Chondrocyte (in vitro differentiated cells): ENCODE data around the gene GJA10. TPM values are rescaled to one million over a fixed set of nuclear protein-coding genes. Genes with fewer than 3 reads are reported as not detected.

Experiments used
- DNase-seq: peaks from one replicate; pipeline ENCODE4 v3.0.0; 2021; ENCODE audit warnings: mixed read lengths, low spot score
- H3K27ac Mint-ChIP-seq: one replicate; pipeline ENCODE4 v1.8.0; 2021; ENCODE audit warnings: mild to moderate bottlenecking, moderate library complexity, mixed read lengths; ENCODE audit not compliant: unreplicated experiment
- H3K27me3 Mint-ChIP-seq: 2 replicates; pipeline ENCODE4 v1.8.0; 2021; ENCODE audit warnings: low read depth, mixed read lengths
- H3K36me3 Mint-ChIP-seq: 2 replicates; pipeline ENCODE4 v1.8.0; 2021; ENCODE audit warnings: low read depth, mixed read lengths
- H3K4me1 Mint-ChIP-seq: 2 replicates; pipeline ENCODE4 v1.8.0; 2021; ENCODE audit warnings: low read depth, mild to moderate bottlenecking, mixed read lengths
- H3K4me3 Mint-ChIP-seq: one replicate; pipeline ENCODE4 v1.8.0; 2021; ENCODE audit warnings: mild to moderate bottlenecking, moderate library complexity, mixed read lengths; ENCODE audit not compliant: unreplicated experiment
- H3K9me3 Mint-ChIP-seq: 2 replicates; pipeline ENCODE4 v1.8.0; 2021; ENCODE audit warnings: low read depth, mixed read lengths
- total RNA-seq: library from RNA; stranded (reverse); gene quantifications from 3 replicates; pipeline ENCODE4 v1.2.1, GENCODE V29; 2021
- TF ChIP-seq, protein P1 (sequence below): fragments of 200-600 bp; sonication (generic); IDR thresholded peaks from 2 replicates; pipeline ENCODE4 v1.5.0; 2021; ENCODE audit warnings: antibody characterized with exemption, mild to moderate bottlenecking, moderate library complexity

Gene GJA10
- total RNA-seq, 1 donor from 2014 or later, result not detected

DNA sequence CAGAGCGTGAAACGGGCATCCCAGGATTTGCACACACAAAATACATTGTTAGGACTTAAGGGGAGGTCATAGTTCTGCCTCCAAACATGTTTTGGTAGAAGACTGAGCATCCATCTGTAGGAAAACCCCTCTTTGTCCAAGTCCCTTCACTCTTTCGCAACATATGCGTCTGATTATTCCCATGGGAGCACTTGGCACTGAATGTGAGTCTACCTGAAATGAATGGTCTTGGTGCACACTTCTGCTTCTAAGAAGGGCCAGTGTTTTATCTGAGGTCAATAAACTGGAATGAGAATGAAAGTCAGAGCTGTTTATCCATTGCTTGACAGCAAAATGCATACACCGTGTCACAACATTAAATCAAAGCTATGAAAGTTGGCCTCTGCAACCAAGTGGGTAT, 33.0 kb downstream of the GJA10 start:
- H3K36me3 Mint-ChIP-seq, result peaks cover 5% of the 10 kb centered on the region
- DNase-seq, result no peak
- H3K9me3 Mint-ChIP-seq, result no peaks in the 10 kb centered on the region
- H3K4me3 Mint-ChIP-seq, result no peak overlapping the region
- no peak overlapping the region for H3K27ac Mint-ChIP-seq
- H3K27me3 Mint-ChIP-seq, result no peaks in the 10 kb centered on the region
- TF ChIP-seq, protein P1, sequence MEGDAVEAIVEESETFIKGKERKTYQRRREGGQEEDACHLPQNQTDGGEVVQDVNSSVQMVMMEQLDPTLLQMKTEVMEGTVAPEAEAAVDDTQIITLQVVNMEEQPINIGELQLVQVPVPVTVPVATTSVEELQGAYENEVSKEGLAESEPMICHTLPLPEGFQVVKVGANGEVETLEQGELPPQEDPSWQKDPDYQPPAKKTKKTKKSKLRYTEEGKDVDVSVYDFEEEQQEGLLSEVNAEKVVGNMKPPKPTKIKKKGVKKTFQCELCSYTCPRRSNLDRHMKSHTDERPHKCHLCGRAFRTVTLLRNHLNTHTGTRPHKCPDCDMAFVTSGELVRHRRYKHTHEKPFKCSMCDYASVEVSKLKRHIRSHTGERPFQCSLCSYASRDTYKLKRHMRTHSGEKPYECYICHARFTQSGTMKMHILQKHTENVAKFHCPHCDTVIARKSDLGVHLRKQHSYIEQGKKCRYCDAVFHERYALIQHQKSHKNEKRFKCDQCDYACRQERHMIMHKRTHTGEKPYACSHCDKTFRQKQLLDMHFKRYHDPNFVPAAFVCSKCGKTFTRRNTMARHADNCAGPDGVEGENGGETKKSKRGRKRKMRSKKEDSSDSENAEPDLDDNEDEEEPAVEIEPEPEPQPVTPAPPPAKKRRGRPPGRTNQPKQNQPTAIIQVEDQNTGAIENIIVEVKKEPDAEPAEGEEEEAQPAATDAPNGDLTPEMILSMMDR, result no peak
- H3K4me1 Mint-ChIP-seq, result no peaks in the 10 kb centered on the region

DNA sequence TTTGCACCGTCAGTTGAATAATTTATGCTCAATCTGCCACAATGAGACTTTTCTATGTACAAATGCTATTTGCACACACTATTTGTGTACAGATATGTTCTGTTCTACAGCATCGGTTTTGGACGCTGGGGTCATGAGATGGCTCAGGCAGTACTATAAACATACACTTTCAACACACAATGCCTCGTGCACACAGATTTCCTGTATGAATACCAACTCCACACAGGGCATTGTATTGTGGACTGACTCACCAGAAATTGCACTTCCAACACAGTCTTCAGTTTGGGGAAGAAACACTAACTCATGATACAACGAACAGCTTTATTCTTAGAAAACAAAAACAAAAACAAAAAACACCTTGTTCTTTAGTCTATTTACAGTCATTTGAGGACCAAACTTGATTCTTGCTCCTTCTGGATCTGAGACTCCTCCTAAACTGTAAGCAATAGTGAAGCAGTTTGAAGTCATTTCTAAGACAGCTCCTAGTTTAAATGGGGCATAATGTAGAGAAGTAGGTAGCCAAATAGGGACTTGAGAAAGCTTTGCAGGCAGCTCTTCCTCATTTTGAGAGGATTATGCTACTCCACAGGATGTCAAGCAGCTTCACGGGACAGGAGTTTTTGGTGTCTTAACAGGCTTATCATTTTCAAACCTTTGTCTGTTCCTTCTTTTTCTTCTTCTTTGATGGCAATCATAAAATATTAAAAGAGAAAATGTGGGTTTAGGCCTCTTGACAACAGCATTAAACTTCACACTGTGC, 33.7 kb downstream of the GJA10 start:
- TF ChIP-seq, protein P1, result no peak
- no peaks in the 10 kb centered on the region for H3K27me3 Mint-ChIP-seq
- H3K4me1 Mint-ChIP-seq, result no peaks in the 10 kb centered on the region
- H3K9me3 Mint-ChIP-seq, result no peaks in the 10 kb centered on the region
- no peak overlapping the region for H3K4me3 Mint-ChIP-seq
- no peak overlapping the region for H3K27ac Mint-ChIP-seq
- no peak for DNase-seq
- peaks cover 5% of the 10 kb centered on the region for H3K36me3 Mint-ChIP-seq

DNA sequence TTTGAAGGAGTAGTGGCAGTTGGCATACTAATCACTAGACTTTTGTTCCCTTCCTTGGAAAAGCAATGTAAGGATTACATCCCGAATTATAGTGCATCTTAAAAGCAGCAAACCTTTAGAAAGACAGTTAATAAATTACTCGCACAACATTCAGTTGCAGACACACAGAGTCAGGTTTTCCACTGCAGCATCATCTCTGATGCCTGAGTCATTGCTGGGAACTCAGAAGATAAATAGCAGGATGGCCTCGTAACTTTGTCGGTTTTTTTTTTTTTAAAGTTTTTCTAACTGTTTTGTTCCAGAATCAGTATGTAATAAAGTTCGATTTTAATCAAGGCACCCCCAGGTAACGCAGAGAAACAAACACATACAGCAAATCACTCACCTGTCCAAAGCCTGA, 34.3 kb downstream of the GJA10 start:
- H3K4me1 Mint-ChIP-seq, result no peaks in the 10 kb centered on the region
- H3K27ac Mint-ChIP-seq, result no peak overlapping the region
- H3K9me3 Mint-ChIP-seq, result no peaks in the 10 kb centered on the region
- DNase-seq, result no peak
- no peak overlapping the region for H3K4me3 Mint-ChIP-seq
- TF ChIP-seq, protein P1, result no peak
- no peaks in the 10 kb centered on the region for H3K27me3 Mint-ChIP-seq
- peaks cover 9% of the 10 kb centered on the region for H3K36me3 Mint-ChIP-seq

DNA sequence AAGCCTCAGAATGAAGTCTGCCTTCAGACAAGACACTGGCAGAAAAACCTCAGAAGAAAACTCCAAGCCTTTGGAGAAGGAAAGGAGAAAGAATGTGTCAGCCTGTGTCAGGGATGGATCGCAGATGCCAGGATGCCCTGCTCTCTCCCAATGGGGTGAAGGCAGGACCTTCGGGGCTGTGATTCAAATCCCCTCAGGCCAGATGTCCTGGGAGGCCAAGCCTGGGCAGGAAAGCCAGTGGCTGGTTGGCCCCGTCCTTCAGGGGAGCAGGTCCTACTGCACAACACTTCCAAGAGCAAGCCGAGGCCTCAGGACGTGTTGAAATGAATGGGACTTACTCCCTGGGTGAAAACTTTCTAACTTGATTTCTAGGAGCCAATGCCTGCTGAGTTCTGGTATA, 36.5 kb downstream of the GJA10 start:
- DNase-seq, result no peak
- TF ChIP-seq, protein P1, result no peak
- H3K27ac Mint-ChIP-seq, result no peak overlapping the region
- no peaks in the 10 kb centered on the region for H3K4me1 Mint-ChIP-seq
- no peak overlapping the region for H3K4me3 Mint-ChIP-seq
- no peaks in the 10 kb centered on the region for H3K27me3 Mint-ChIP-seq
- no peaks in the 10 kb centered on the region for H3K9me3 Mint-ChIP-seq
- H3K36me3 Mint-ChIP-seq, result peaks cover 9% of the 10 kb centered on the region

DNA sequence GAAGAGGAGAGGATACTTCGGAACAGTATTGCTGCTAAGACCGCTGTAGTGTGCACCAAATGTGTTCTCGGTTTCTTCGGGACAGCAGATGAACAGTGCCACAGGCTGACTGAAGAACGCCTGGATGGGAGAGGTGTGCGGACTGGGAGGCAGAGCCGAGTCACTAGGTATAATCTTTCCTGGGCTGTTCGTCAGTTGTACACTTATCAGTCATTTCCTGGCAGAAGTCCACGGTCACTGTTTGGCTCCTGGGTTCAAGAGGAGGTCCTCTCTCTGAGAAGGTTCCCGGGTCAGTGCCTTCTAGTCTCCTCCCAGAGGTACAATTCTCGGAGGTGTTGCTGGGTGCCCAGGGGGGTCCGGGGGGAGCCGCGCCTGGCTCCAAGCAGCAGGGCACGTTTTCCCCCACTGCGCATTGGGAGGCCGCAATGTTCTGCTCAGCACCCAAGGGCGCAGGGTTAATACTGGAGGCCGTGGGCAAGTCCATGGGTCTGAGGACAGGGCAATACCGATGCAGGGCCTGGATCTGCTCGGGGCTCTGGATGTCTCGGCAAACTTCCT, 38.1 kb downstream of the GJA10 start:
- H3K27ac Mint-ChIP-seq, result no peak overlapping the region
- TF ChIP-seq, protein P1, result no peak
- DNase-seq, result no peak
- H3K9me3 Mint-ChIP-seq, result no peaks in the 10 kb centered on the region
- no peaks in the 10 kb centered on the region for H3K4me1 Mint-ChIP-seq
- peaks cover 13% of the 10 kb centered on the region for H3K36me3 Mint-ChIP-seq
- no peaks in the 10 kb centered on the region for H3K27me3 Mint-ChIP-seq
- H3K4me3 Mint-ChIP-seq, result no peak overlapping the region
